ENCODE results near the gene RNU1-1.
A peak's percentile ranks its signal among the peaks of the same experiment; 100 is the strongest.
"Not testable (repeated sequence)": the region's sequence is repeated elsewhere in the genome, so short reads cannot be mapped to it uniquely, and the experiment has no call there.

RNU1-1 gene

DNA sequence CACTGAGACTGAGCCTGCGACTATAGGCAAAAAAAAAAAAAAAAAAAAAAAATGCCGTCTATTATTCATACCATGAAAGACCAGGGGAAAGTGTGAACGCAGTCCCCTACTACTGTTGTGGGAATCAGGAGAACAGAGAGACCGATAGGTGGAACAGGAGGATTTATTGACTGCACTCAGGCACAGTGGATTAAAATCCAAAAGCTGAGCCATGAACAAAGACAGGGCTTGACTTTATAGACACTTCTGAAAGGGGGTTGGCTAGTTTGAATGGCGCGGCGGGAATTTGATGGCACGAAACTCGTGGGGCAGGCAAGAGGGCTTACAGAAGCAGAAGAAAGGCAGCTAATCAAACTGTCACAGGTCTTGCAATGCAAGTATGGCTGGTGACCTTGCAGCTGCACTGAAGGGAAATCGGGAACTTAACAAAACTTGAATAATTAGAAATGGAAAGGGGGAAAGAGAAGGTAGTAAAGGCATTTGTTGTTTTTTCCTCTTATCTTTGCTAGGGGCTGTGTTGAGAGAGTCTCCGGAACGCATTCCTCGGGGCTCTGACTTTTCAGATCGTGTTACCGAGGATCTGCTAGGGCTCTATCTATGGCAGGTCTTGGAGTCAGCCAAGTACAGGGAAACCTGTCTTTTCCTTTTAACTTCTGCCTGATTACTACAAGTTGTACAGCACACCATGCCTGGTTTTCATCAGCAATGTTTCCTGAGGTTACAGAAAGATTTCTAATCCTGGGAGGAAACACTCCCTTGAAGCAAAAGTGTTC lies 7.5 kb downstream of the RNU1-1 start:
- not testable (repeated sequence) for H3K27ac ChIP-seq (replicated peaks)

DNA sequence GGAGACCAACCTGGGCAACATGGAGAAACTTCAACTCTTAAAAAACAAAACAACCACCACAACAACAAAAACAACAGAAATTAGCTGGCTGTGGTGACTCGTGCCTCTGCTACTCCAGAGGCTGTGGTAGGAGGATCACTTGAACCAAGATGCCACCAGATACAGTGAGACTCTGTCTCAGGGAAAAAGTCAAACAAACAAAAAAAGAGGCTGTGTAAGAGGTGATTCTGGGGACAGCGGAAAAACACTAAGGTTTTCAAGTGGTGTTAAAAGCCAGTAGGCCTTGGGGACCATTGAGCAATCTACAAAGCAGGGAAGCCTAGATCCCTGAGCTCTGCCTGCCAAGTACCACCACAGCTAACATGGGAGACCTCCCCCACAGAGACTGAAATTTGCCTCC lies 8.2 kb downstream of the RNU1-1 start:
- not testable (repeated sequence) for H3K27me3 ChIP-seq (ENCODE audit: insufficient read depth, poor library complexity, severe bottlenecking); H3K4me3 ChIP-seq (replicated peaks; ENCODE audit: insufficient read depth, low read length); H3K27ac ChIP-seq (replicated peaks); DNase-seq (ENCODE audit: low read depth in 1 of 2, low spot score in 1 of 2)

More for the DNA sequence above, 7.5 kb downstream of the RNU1-1 start:
- not testable (repeated sequence) for H3K27me3 ChIP-seq (ENCODE audit: insufficient read depth, poor library complexity, severe bottlenecking); H3K4me3 ChIP-seq (replicated peaks; ENCODE audit: insufficient read depth, low read length)
- peak in 1 of 2 experiments; percentile 42 for DNase-seq (ENCODE audit: low read depth in 1 of 2, low spot score in 1 of 2)

DNA sequence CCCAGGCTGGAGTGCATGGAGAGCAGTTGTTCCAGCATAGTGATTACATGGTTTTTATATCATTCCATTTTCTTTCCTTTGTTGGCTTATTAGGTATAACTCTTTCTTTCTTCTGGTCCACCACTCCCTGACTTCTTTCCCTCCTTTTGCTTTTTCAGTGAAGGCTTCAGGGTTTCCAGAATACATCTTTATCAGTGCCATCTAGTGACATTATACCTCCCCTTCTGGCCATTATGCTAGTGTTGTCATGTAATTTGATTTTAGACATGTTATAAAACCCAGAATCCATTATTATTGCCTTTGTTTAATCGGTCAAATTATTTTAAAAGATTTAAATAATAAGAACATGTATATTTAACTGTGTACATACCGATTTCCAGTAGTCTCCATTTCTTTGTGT lies 10.6 kb downstream of the RNU1-1 start:
- Histone ChIP-seq H3K4me3 (replicated peaks; ENCODE audit: insufficient read depth, low read length) (no peak overlapping the region), H3K27ac (replicated peaks) (no peak overlapping the region), H3K27me3 (ENCODE audit: insufficient read depth, poor library complexity, severe bottlenecking) (no peaks in the 10 kb centered on the region)
- DNase-seq (ENCODE audit: low read depth in 1 of 2, low spot score in 1 of 2) = no peak
- TF ChIP-seq, protein P1, sequence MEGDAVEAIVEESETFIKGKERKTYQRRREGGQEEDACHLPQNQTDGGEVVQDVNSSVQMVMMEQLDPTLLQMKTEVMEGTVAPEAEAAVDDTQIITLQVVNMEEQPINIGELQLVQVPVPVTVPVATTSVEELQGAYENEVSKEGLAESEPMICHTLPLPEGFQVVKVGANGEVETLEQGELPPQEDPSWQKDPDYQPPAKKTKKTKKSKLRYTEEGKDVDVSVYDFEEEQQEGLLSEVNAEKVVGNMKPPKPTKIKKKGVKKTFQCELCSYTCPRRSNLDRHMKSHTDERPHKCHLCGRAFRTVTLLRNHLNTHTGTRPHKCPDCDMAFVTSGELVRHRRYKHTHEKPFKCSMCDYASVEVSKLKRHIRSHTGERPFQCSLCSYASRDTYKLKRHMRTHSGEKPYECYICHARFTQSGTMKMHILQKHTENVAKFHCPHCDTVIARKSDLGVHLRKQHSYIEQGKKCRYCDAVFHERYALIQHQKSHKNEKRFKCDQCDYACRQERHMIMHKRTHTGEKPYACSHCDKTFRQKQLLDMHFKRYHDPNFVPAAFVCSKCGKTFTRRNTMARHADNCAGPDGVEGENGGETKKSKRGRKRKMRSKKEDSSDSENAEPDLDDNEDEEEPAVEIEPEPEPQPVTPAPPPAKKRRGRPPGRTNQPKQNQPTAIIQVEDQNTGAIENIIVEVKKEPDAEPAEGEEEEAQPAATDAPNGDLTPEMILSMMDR (IDR thresholded peaks at IDR 0.05; ENCODE audit: insufficient read depth, low read length) = no peak
- TF ChIP-seq POLR2AphosphoS5 (IDR thresholded peaks at IDR 0.05; ENCODE audit: low read depth) = no peak
- TF ChIP-seq, protein P2, sequence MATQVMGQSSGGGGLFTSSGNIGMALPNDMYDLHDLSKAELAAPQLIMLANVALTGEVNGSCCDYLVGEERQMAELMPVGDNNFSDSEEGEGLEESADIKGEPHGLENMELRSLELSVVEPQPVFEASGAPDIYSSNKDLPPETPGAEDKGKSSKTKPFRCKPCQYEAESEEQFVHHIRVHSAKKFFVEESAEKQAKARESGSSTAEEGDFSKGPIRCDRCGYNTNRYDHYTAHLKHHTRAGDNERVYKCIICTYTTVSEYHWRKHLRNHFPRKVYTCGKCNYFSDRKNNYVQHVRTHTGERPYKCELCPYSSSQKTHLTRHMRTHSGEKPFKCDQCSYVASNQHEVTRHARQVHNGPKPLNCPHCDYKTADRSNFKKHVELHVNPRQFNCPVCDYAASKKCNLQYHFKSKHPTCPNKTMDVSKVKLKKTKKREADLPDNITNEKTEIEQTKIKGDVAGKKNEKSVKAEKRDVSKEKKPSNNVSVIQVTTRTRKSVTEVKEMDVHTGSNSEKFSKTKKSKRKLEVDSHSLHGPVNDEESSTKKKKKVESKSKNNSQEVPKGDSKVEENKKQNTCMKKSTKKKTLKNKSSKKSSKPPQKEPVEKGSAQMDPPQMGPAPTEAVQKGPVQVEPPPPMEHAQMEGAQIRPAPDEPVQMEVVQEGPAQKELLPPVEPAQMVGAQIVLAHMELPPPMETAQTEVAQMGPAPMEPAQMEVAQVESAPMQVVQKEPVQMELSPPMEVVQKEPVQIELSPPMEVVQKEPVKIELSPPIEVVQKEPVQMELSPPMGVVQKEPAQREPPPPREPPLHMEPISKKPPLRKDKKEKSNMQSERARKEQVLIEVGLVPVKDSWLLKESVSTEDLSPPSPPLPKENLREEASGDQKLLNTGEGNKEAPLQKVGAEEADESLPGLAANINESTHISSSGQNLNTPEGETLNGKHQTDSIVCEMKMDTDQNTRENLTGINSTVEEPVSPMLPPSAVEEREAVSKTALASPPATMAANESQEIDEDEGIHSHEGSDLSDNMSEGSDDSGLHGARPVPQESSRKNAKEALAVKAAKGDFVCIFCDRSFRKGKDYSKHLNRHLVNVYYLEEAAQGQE (IDR thresholded peaks at IDR 0.05; ENCODE audit: insufficient replicate concordance, low read depth) = no peak
- no peak for TF ChIP-seq SPI1 (IDR thresholded peaks at IDR 0.05; ENCODE audit: borderline replicate concordance, low read depth)
- TF ChIP-seq GABPA (IDR thresholded peaks at IDR 0.05; ENCODE audit: low read depth) = no peak

DNA sequence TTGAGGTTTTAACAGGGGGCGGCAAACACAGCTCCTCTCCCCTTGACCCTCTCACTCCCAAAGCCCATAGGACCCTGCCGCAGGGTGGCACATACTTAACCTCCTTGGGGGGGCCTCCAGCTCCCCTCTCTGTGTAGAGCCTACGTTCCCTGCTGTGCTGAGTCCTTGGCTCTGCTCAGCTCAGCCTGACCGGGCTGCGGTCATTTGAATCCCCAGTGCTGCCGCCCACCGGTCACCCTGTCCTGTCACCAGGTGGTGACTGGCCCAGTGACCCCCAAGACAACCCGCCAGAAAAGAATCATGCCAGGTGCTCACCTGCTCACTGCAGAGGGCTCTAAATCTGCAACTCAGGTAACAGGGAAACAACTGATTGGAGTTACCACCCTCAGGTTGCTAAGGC lies 12.6 kb downstream of the RNU1-1 start:
- H3K27me3 ChIP-seq (ENCODE audit: insufficient read depth, poor library complexity, severe bottlenecking); H3K4me3 ChIP-seq (replicated peaks; ENCODE audit: insufficient read depth, low read length); H3K27ac ChIP-seq (replicated peaks); DNase-seq (ENCODE audit: low read depth in 1 of 2, low spot score in 1 of 2): not testable (repeated sequence)

DNA sequence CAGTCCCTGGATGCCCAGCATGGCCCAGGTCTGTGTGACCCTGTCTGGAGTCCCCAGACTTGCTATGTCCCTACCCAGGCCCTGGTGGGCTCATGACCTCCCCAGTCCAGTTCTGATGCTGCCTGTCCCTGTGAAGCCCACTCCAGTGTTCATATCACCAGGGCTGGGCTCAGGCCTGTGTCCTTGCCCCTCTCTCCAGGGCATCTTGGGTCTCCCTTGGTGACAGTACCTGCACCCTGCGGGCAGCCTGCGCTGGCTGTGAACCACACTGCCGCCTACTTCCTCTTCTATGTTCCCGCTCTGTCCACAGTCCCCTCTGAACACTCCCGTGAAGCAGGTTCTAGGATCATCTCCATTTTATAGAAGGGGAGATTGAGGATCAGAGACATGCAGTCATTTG lies 13.1 kb downstream of the RNU1-1 start:
- not testable (repeated sequence) for H3K27me3 ChIP-seq (ENCODE audit: insufficient read depth, poor library complexity, severe bottlenecking); H3K4me3 ChIP-seq (replicated peaks; ENCODE audit: insufficient read depth, low read length); H3K27ac ChIP-seq (replicated peaks)
- DNase-seq (ENCODE audit: low read depth in 1 of 2, low spot score in 1 of 2) = peak in 1 of 2 experiments; percentile 58

DNA sequence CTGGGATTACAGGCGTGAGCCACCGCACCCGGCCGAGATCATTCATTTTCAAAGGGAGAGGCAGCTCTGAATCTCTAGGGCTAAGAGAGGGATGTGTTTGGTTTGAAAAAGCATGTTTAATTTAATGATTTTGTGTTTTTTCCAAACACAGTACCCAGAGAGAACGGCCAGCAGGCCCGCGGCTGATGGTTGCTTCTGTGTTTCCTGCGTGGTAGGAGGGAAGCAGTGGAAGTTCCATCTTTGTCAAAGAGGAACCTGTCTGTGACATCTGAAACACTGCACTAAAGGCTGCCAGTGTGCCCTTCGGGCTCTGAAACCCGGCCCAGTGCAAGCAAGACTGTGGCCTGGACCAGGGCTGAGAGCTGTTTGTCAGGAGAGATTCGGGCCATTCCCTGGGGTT lies 13.6 kb downstream of the RNU1-1 start:
- not testable (repeated sequence) for H3K27me3 ChIP-seq (ENCODE audit: insufficient read depth, poor library complexity, severe bottlenecking); H3K27ac ChIP-seq (replicated peaks); H3K4me3 ChIP-seq (replicated peaks; ENCODE audit: insufficient read depth, low read length)
- peak in 1 of 2 experiments; percentile 45 for DNase-seq (ENCODE audit: low read depth in 1 of 2, low spot score in 1 of 2)

DNA sequence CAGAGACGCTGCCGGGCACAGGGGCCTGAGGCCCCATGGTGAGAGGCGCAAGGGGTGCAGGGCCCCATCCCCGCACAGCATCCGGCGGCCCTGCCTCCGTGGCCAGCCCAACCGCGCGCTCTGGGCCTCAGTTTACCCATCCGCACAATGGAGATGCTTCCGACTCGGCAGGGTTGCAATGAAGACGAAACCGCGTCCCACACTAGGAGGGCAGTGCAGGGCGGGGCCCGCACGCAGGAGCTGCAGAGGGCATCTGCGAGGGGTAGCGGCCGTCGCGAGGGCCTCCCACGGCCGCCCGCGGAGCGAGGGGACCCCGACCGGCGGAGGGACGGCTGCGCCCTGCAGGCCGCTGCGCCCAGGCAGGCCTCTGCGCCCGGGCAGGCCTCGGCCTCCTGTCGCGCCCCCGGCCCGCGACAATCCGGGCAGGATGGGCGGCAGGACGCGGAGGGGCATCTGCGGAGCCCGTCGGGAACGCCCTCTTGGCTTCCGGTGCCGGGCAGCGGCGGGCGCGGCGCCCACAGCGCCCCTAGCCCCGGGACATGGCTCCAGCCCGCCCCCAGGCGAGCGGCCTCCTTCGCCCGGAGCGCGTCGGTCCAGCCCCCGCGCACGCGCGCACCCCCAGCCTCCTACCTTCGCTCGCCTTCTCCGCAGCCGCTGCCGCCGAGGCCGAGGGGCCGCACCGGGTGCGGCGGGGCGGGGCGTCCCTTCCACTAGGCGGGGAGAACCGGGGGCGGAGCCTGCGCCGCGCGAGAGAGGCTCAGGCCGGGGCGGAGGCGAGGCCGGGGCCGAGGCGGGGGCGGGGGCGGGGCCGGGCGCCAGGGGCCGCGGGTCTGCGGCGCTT lies 15.3 kb downstream of the RNU1-1 start:
- H3K27ac ChIP-seq (replicated peaks) = no peak overlapping the region
- peak; percentile 58 to 69 for DNase-seq (ENCODE audit: low read depth in 1 of 2, low spot score in 1 of 2)
- peak overlapping the region; percentile 49 for H3K4me3 ChIP-seq (replicated peaks; ENCODE audit: insufficient read depth, low read length)
- TF ChIP-seq POLR2AphosphoS5 (IDR thresholded peaks at IDR 0.05; ENCODE audit: low read depth) = no peak
- TF ChIP-seq, protein P2 (IDR thresholded peaks at IDR 0.05; ENCODE audit: insufficient replicate concordance, low read depth) = no peak
- TF ChIP-seq SPI1 (IDR thresholded peaks at IDR 0.05; ENCODE audit: borderline replicate concordance, low read depth) = no peak
- TF ChIP-seq, protein P1 (IDR thresholded peaks at IDR 0.05; ENCODE audit: insufficient read depth, low read length) = no peak
- no peak for TF ChIP-seq GABPA (IDR thresholded peaks at IDR 0.05; ENCODE audit: low read depth)
- H3K27me3 ChIP-seq (ENCODE audit: insufficient read depth, poor library complexity, severe bottlenecking) = no peaks in the 10 kb centered on the region

DNA sequence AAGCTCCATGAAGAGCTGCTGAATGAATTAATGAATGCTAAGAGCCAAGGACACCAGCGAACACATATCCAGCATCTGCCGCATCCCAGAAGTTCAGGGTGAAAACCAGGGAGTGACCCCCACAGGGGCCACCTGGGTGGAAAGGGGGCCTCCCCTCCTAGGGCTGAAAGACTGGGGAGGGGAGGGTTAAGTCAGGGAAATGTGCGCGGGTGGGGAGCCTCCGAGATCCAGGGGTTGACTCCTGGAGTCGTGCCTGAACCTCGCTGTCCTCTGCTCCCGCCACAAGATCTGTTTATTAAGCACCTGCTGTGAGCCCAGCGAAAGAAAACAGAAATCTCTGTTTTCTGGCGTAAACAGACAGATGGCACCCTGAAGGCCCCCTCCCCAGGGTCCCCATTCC lies 16.0 kb downstream of the RNU1-1 start:
- H3K27me3 ChIP-seq (ENCODE audit: insufficient read depth, poor library complexity, severe bottlenecking); H3K27ac ChIP-seq (replicated peaks); H3K4me3 ChIP-seq (replicated peaks; ENCODE audit: insufficient read depth, low read length); DNase-seq (ENCODE audit: low read depth in 1 of 2, low spot score in 1 of 2): not testable (repeated sequence)

Data from HL-60 (cell line).